Measurements from ENCODE around the gene SELENOV.

Gene SELENOV

GRCh38 chr19:39501340-39501739 is 13.6 kb upstream of the SELENOV start (continued):
- TF ChIP-seq PATZ1 (CRISPR knock-in tag; IDR thresholded peaks at IDR 0.05; ENCODE audit: borderline replicate concordance), result no peak
- TF ChIP-seq GLIS3 (CRISPR knock-in tag; IDR thresholded peaks at IDR 0.05), result no peak

DNA sequence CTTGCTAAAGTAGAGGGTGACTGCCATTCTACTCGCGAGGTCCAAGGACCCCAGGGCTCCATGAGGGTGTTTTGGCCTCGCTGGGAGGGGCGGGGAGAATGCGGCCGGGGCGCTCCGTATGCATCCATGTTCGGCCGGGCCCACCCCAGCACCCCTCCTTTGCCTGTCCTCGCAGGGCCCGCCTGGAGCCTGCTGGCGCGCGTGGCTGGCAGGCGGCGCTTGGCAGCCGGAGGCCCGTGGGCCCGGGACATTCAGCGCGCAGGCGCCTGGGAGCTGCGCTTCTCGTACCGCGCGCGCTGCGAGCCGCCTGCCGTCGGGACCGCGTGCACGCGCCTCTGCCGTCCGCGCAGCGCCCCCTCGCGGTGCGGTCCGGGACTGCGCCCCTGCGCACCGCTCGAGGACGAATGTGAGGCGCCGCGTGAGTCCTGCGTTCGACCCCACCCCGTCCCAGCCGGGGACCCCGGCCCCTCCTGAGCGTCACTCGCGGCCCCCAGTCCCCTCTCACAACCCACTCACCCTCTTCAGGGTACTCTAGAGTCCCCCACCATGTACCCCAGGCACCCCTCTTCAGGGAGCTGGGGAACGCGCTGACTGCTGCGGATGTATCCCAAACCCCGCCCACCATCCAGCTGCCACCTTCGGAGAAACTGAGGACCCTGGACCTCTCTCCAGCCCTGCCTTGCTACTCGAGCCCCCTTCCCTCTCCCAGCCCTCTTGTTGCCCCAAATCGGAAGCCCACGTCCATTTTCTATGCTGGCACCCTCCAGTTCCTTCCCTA is 12.1 kb upstream of the SELENOV start:
- TF ChIP-seq RARB (CRISPR knock-in tag; IDR thresholded peaks at IDR 0.05) (no peak), OSR1 (CRISPR knock-in tag; IDR thresholded peaks at IDR 0.05) (no peak), ESRRG (CRISPR knock-in tag; IDR thresholded peaks at IDR 0.05) (no peak), CSDC2 (CRISPR knock-in tag; IDR thresholded peaks at IDR 0.05) (no peak), ARNTL (CRISPR knock-in tag; IDR thresholded peaks at IDR 0.05; ENCODE audit: borderline replicate concordance, low read depth) (no peak), ZC3H10 (CRISPR knock-in tag; IDR thresholded peaks at IDR 0.05) (no peak), ZNF70 (CRISPR knock-in tag; IDR thresholded peaks at IDR 0.05) (no peak), ZNF8 (CRISPR knock-in tag; IDR thresholded peaks at IDR 0.05) (no peak)
- peak; percentile 13; the same call in 2 of the 3 replicates for ATAC-seq

DNA sequence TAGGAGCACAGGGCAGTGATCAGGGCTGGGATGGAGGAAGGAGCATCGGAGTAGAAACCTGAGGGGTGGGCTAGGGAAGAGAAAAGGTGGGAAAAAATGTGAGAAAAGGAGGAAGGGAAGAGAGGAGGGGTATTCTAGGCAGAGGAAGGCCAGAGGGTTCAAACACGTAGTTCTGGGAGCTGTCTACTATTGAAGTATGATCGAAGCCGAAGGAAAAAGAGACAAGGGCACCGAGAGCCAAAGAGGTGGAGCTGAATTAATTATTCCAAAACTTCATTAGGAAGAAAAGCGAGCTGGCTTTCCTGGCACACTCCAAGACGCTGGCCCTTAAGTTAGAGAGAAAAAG is 8.4 kb upstream of the SELENOV start:
- TF ChIP-seq ZNF70 (CRISPR knock-in tag; IDR thresholded peaks at IDR 0.05), result no peak
- no peak for TF ChIP-seq ESRRG (CRISPR knock-in tag; IDR thresholded peaks at IDR 0.05)
- TF ChIP-seq SNAI2 (CRISPR knock-in tag; IDR thresholded peaks at IDR 0.05), result no peak
- TF ChIP-seq TCF4 (CRISPR knock-in tag; IDR thresholded peaks at IDR 0.05; ENCODE audit: borderline replicate concordance), result no peak
- no peak for ATAC-seq

GRCh38 chr19:39506944-39507714 is 7.8 kb upstream of the SELENOV start:
- ATAC-seq, result peak; percentile 90
- TF ChIP-seq GLIS3 (CRISPR knock-in tag; IDR thresholded peaks at IDR 0.05) (no peak), CSDC2 (CRISPR knock-in tag; IDR thresholded peaks at IDR 0.05) (peak; percentile 63; the same call in 1 of the 2 replicates), ZFP3 (CRISPR knock-in tag; IDR thresholded peaks at IDR 0.05) (no peak), SNAI2 (CRISPR knock-in tag; IDR thresholded peaks at IDR 0.05) (peak; percentile 55; the same call in 1 of the 2 replicates)
- TF ChIP-seq, protein P1, sequence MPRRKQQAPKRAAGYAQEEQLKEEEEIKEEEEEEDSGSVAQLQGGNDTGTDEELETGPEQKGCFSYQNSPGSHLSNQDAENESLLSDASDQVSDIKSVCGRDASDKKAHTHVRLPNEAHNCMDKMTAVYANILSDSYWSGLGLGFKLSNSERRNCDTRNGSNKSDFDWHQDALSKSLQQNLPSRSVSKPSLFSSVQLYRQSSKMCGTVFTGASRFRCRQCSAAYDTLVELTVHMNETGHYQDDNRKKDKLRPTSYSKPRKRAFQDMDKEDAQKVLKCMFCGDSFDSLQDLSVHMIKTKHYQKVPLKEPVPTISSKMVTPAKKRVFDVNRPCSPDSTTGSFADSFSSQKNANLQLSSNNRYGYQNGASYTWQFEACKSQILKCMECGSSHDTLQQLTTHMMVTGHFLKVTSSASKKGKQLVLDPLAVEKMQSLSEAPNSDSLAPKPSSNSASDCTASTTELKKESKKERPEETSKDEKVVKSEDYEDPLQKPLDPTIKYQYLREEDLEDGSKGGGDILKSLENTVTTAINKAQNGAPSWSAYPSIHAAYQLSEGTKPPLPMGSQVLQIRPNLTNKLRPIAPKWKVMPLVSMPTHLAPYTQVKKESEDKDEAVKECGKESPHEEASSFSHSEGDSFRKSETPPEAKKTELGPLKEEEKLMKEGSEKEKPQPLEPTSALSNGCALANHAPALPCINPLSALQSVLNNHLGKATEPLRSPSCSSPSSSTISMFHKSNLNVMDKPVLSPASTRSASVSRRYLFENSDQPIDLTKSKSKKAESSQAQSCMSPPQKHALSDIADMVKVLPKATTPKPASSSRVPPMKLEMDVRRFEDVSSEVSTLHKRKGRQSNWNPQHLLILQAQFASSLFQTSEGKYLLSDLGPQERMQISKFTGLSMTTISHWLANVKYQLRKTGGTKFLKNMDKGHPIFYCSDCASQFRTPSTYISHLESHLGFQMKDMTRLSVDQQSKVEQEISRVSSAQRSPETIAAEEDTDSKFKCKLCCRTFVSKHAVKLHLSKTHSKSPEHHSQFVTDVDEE (CRISPR knock-in tag; IDR thresholded peaks at IDR 0.05), result peak; percentile 40; the same call in 1 of the 2 replicates

GRCh38 chr19:39507715-39508364 is 7.1 kb upstream of the SELENOV start:
- peak; percentile 10; the same call in 2 of the 3 replicates for ATAC-seq

More at GRCh38 chr19:39507715-39508364, 7.1 kb upstream of the SELENOV start:
- TF ChIP-seq CSDC2 (CRISPR knock-in tag; IDR thresholded peaks at IDR 0.05), result no peak
- TF ChIP-seq, protein P2, sequence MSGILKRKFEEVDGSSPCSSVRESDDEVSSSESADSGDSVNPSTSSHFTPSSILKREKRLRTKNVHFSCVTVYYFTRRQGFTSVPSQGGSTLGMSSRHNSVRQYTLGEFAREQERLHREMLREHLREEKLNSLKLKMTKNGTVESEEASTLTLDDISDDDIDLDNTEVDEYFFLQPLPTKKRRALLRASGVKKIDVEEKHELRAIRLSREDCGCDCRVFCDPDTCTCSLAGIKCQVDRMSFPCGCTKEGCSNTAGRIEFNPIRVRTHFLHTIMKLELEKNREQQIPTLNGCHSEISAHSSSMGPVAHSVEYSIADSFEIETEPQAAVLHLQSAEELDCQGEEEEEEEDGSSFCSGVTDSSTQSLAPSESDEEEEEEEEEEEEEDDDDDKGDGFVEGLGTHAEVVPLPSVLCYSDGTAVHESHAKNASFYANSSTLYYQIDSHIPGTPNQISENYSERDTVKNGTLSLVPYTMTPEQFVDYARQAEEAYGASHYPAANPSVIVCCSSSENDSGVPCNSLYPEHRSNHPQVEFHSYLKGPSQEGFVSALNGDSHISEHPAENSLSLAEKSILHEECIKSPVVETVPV (CRISPR knock-in tag; IDR thresholded peaks at IDR 0.05), result no peak
- TF ChIP-seq PATZ1 (CRISPR knock-in tag; IDR thresholded peaks at IDR 0.05; ENCODE audit: borderline replicate concordance), result no peak
